CD4-positive, alpha-beta T cell (primary cell): ENCODE measurements around the gene CUL7. TPM values are rescaled to one million over a fixed set of nuclear protein-coding genes. Genes with fewer than 3 reads are reported as not detected.

Source experiments
- ATAC-seq: fragments of 200-7000 bp; cut with Tn5 transposase; one replicate; pipeline ENCODE4 v1.10.0; 2022; ENCODE audit warnings: mild to moderate bottlenecking; ENCODE audit not compliant: poor library complexity
- CTCF ChIA-PET: fragments of 350-600 bp; sonication (Branson Sonifier 250); formaldehyde crosslinking; loops from one replicate; lab custom pipeline; 2021; ENCODE audit warnings: antibody characterized with exemption, inconsistent platforms; lab: Charles Lee
- POLR2A ChIA-PET: fragments of 350-600 bp; sonication (Branson Sonifier 250); formaldehyde crosslinking; loops from one replicate; lab custom pipeline; 2021; ENCODE audit warnings: antibody characterized with exemption, inconsistent platforms; lab: Charles Lee
- DNase-seq, 14 experiments: peaks; one replicate each; pipeline ENCODE4 v3.0.0-alpha.2; 2013 to 2020; ENCODE audit warnings: mixed read lengths in 2 of 14
- H3K27ac ChIP-seq, 2 donors: one replicate each; pipeline versions ENCODE4 v1.5.1 to v1.7.0; 2013; ENCODE audit warnings: low read length in 2 of 2, low read depth in 1 of 2, mild to moderate bottlenecking in 1 of 2
- H3K27me3 ChIP-seq, 2 experiments: 1 replicate in 1 of 2; 2 replicates in 1 of 2; pipeline versions ENCODE4 v1.6.1 to v1.7.0; 2013; ENCODE audit warnings: low read length in 2 of 2, control low read depth in 1 of 2, mild to moderate bottlenecking in 1 of 2, moderate library complexity in 1 of 2; ENCODE audit not compliant: insufficient read depth in 2 of 2, control insufficient read depth in 1 of 2
- H3K36me3 ChIP-seq: one replicate; pipeline ENCODE4 v1.6.1; 2013; ENCODE audit warnings: low read length, control low read depth; ENCODE audit not compliant: insufficient read depth
- H3K4me1 ChIP-seq: one replicate; pipeline ENCODE4 v1.6.1; 2013; ENCODE audit warnings: low read length, control low read depth; ENCODE audit not compliant: insufficient read depth
- H3K4me3 ChIP-seq: one replicate; pipeline ENCODE4 v1.5.1; 2013; ENCODE audit warnings: mild to moderate bottlenecking, low read length, moderate library complexity
- H3K9me3 ChIP-seq, 2 experiments: 1 replicate in 1 of 2; 2 replicates in 1 of 2; pipeline versions ENCODE4 v1.6.1 to v1.7.0; 2013; ENCODE audit warnings: low read length in 2 of 2, mild to moderate bottlenecking in 2 of 2, control low read depth in 1 of 2, moderate library complexity in 1 of 2; ENCODE audit not compliant: control insufficient read depth in 1 of 2, insufficient read depth in 1 of 2
- H3K27ac Mint-ChIP-seq: one replicate; pipeline ENCODE4 v1.8.0; 2020; ENCODE audit warnings: mixed read lengths
- H3K27me3 Mint-ChIP-seq: one replicate; pipeline ENCODE4 v1.8.0; 2021; ENCODE audit warnings: mixed read lengths
- H3K36me3 Mint-ChIP-seq: one replicate; pipeline ENCODE4 v1.8.0; 2021; ENCODE audit warnings: low read depth, mixed read lengths
- H3K4me1 Mint-ChIP-seq: one replicate; pipeline ENCODE4 v1.8.0; 2021; ENCODE audit warnings: low read depth, mixed read lengths
- H3K4me3 Mint-ChIP-seq: one replicate; pipeline ENCODE4 v1.8.0; 2020; ENCODE audit warnings: mild to moderate bottlenecking, mixed read lengths
- H3K9me3 Mint-ChIP-seq: one replicate; pipeline ENCODE4 v1.8.0; 2020; ENCODE audit warnings: mixed read lengths
- intact Hi-C, 2 experiments: fragments of 100-400 bp; cut with DNase I in 1 of 2; cut with micrococcal nuclease in 1 of 2; formaldehyde crosslinking; loops; one replicate each; pipeline versions ENCODE4 v1.15.1 to v1.9.0; 2023 to 2025; cut with DNase I, micrococcal nuclease
- total RNA-seq, 174 experiments: library from RNA in 2 of 174; stranded (reverse) in 2 of 174; gene quantifications; one replicate each; pipeline ENCODE4 v1.2.3 and lab custom pipeline; 2021 to 2026
- TF ChIP-seq, protein P1 (sequence below): fragments of 200-600 bp; IDR thresholded peaks from one replicate; pipeline ENCODE4 v1.8.0; 2022; ENCODE audit warnings: antibody characterized with exemption, mild to moderate bottlenecking

Gene CUL7
- total RNA-seq, 2 experiments from 2014 or later = 5.9 to 6.9 TPM

DNA sequence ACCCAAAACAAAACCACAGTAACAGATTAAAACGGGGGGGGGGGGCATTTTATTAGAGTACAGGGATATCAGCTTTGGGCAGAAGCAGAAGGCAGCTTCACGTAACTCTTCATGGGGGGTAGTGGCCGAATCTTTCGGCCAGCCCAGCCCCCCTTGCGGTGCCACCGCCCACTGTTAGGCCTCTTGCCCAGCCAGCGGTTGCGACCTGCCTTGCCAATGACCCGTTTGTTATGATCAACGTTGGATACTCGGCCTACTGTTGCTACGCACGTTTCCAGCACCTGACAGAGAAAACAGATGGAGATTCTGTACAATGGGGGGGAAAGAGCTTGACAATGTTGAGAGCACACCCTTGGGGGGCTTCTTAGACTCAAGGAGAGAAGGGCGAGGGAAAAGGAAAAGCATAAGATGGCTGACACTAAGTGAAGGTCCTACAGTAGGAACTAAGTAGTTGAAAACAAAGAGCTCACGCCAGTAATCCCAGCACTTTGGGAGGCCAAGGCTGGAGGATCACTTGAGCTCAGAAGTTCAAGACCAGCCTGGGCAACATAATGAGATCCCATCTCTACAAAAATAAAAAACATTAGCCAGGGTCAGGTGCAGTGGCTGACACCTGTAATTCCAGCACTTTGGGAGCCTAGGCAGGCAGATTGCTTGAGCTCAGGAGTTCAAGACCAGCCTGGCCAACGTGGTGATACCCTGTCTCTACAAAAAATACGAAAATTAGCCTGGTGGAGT, 724 bp upstream of the CUL7 start:
- peak in 1 of 14 experiments; percentile 34 for DNase-seq
- ATAC-seq = no peak
- Mint-ChIP-seq H3K36me3 (peaks cover 70% of the 10 kb centered on the region), H3K27me3 (no peaks in the 10 kb centered on the region), H3K9me3 (no peaks in the 10 kb centered on the region), H3K4me1 (peaks cover 66% of the 10 kb centered on the region), H3K4me3 (peak overlapping the region; percentile 98), H3K27ac (peak overlapping the region; percentile 96)
- Histone ChIP-seq H3K4me1 (peaks cover 50% of the 10 kb centered on the region), H3K36me3 (peaks cover 32% of the 10 kb centered on the region), H3K27me3 (no peaks in the 10 kb centered on the region), H3K27ac (peak overlapping the region; percentile 76 to 84), H3K4me3 (peak overlapping the region; percentile 93), H3K9me3 (no peaks in the 10 kb centered on the region)
- CTCF ChIA-PET = interaction anchor here (0.8 to 1.5 kb wide), 6 partner anchors 33 to 175 kb away, joined by 3 to 7 read pairs (median 4); partner anchors contain the start of genes DNPH1, KLHDC3, MEA1 and RRP36
- intact Hi-C loops = loop anchor here (5.0 to 10.0 kb wide), 3 partner anchors 77 to 1160 kb away; partner anchors contain the start of genes PEX6 (in 2 of the 2), GTPBP2 (in 1 of the 2) and USP49 (in 1 of the 2)
- TF ChIP-seq, protein P1, sequence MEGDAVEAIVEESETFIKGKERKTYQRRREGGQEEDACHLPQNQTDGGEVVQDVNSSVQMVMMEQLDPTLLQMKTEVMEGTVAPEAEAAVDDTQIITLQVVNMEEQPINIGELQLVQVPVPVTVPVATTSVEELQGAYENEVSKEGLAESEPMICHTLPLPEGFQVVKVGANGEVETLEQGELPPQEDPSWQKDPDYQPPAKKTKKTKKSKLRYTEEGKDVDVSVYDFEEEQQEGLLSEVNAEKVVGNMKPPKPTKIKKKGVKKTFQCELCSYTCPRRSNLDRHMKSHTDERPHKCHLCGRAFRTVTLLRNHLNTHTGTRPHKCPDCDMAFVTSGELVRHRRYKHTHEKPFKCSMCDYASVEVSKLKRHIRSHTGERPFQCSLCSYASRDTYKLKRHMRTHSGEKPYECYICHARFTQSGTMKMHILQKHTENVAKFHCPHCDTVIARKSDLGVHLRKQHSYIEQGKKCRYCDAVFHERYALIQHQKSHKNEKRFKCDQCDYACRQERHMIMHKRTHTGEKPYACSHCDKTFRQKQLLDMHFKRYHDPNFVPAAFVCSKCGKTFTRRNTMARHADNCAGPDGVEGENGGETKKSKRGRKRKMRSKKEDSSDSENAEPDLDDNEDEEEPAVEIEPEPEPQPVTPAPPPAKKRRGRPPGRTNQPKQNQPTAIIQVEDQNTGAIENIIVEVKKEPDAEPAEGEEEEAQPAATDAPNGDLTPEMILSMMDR = no peak
- POLR2A ChIA-PET = interaction anchor here (0.6 to 3.2 kb wide), 24 partner anchors 10 to 1267 kb away, joined by 3 to 50 read pairs (median 5); partner anchors contain the start of genes BICRAL, CNPY3, CUL9 and KLHDC3

DNA sequence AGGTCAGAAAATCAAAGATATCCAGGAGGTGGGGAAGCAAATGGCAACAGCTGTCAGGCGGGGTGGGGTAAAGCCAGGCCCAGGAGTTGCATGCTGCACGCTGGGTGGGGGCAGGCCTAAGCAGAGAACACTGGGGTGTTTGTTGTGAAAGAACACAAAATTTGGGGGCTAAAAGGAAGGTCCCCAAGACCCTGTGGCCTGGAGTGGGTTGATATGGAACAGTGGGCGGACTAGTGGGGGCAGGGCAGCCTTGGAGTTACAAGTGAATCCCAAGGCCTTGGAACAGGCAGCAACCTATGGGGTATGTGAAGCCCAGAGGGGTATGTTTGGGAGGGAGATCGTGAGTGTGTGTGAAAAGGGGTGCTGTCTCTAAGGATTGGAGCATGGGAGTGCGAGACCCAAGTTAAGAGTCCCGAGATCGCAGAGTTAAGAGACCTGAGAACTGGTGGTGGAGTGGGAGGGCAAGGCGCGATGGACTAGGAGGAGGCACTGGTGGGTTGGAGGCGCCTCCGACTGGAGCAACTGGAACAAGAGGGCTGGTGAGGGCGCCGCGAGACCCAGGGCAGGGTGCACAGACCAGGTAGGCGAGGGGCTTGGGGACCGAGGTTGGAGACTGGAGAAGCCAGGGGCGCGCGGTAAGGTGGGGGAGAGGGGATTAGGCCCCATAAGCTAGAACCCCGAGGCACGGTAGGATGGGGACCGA, 658 bp downstream of the CUL7 start:
- TF ChIP-seq, protein P1 = no peak
- H3K27ac ChIP-seq = peak overlapping the region; percentile 76 to 84
- ChIA-PET CTCF (interaction anchor here (0.6 to 1.5 kb wide), 5 partner anchors 32 to 152 kb away, joined by 3 to 7 read pairs (median 4); partner anchors contain the start of gene RRP36), POLR2A (interaction anchor here (1.0 to 3.2 kb wide), 17 partner anchors 12 to 1266 kb away, joined by 3 to 50 read pairs (median 5); partner anchors contain the start of genes CNPY3, CUL9, KLHDC3 and MEA1)
- H3K4me3 ChIP-seq = peak overlapping the region; percentile 93
- Mint-ChIP-seq H3K27me3 (no peaks in the 10 kb centered on the region), H3K27ac (peak overlapping the region; percentile 96), H3K4me3 (peak overlapping the region; percentile 98), H3K36me3 (peaks cover 60% of the 10 kb centered on the region), H3K4me1 (peaks cover 52% of the 10 kb centered on the region), H3K9me3 (no peaks in the 10 kb centered on the region)
- peak in 7 of 14 experiments; percentile 7 to 42 (median 18) for DNase-seq
- H3K27me3 ChIP-seq = no peaks in the 10 kb centered on the region
- intact Hi-C loops = loop anchor here (2.0 to 10.0 kb wide), 4 partner anchors 76 to 1158 kb away; partner anchors contain the start of genes PEX6 (in 2 of the 2), CNPY3 (in 1 of the 2), GTPBP2 (in 1 of the 2) and USP49 (in 1 of the 2)
- peak; percentile 14 for ATAC-seq
- H3K4me1 ChIP-seq = peaks cover 38% of the 10 kb centered on the region
- peaks cover 41% of the 10 kb centered on the region for H3K36me3 ChIP-seq
- H3K9me3 ChIP-seq = no peaks in the 10 kb centered on the region
